GM19193 (cell line): ENCODE data around the gene DAP.

Experiments used
- POLR2A ChIP-seq: IDR thresholded peaks from 4 replicates; pipeline ENCODE4 v1.6.1; 2011; ENCODE audit not compliant: insufficient read depth, insufficient read length; ENCODE audit errors: extremely low read depth

Gene DAP

DNA sequence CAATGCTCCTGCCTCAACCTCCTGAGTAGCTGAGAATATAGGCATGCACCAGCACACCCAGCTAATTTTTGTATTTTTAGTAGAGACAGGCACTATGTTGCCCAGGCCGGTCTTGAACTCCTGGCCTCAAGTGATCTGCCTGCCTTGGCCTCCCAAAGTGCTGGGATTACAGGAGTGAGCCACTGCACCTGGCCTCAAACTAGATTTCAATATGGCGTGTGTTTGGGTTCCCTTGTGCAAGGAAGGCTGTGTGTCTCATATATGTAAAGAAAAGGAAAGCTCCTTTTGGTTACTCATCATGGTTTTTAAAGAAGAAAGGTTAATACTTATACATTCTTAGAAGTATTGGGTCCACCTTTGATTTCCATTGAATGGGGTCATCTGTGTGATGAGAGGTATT, 126.5 kb downstream of the DAP start:
- no peak for TF ChIP-seq POLR2A

- TF ChIP-seq POLR2A: no peak
Measured at GRCh38 chr5:10634050-10634449, 127.0 kb downstream of the DAP start.

- TF ChIP-seq POLR2A: peak; percentile 24
Measured at GRCh38 chr5:10633271-10634049, 127.6 kb downstream of the DAP start.

GRCh38 chr5:10632110-10632761, 128.8 kb downstream of the DAP start:
- no peak for TF ChIP-seq POLR2A

DNA sequence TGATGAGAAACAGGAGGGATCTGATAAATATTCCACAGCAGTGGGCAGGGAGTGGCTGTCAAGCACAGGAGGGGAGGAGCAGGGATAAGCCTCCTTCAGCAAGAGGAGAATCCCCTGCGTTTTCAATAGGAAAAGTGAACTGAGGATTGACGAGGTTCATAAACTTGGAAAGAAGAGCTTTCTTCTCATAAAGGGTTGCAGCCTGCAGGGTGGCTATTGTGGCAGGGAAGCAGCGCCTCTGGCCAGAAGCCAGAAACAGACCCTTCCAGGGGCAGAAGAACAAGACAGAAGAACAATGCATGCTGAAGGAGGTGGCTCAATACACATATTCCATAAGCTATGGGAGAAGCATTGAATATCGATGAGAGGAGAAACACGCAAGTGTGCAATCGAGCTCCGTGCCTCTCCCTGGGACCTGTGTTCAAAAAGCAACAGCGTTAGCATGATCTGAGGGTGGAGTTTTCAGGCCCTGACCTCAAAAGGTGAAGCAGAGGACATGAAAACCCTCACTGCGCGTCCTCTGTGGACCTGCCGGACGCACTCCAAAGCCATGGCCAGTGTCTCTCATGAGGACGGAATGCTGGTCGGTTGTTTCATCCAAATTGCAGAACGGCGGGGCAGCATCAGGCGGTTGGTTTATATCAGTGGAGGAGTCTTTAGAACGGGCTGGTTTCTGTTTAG, 129.6 kb downstream of the DAP start:
- peak; percentile 54 for TF ChIP-seq POLR2A

- TF ChIP-seq POLR2A: no peak
Measured at GRCh38 chr5:10630126-10630525, 130.9 kb downstream of the DAP start.

DNA sequence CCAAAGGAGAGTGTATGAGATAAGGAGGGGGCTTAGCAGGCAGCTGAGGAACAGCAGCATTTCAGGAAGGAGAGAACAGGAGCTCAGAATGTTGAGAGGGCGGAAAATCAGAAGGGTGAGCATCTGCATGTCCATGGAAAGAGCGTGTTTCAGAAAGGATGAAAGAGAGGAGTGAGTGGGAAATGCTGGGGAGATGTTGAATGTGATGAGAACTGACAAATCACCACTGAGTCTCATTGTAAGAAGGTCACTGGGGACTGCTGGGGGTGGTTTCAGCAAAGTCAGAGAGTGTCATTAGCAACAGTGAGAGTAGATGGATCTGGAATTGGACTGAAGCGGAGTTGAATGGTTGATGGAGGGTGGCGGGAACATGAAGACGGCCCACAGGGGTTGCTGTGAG, 131.4 kb downstream of the DAP start:
- no peak for TF ChIP-seq POLR2A
